Nephron progenitor cell (in vitro differentiated cells): Measurements from ENCODE around the gene RAD51B.

ENCODE experiments used
- DNase-seq: peaks from one replicate; pipeline ENCODE4 v3.0.0; 2021
- H3K27ac Mint-ChIP-seq: 2 replicates; pipeline ENCODE4 v1.8.0; 2021; ENCODE audit warnings: mild to moderate bottlenecking, moderate library complexity, mixed read lengths
- H3K27me3 Mint-ChIP-seq: 2 replicates; pipeline ENCODE4 v1.8.0; 2021; ENCODE audit warnings: mild to moderate bottlenecking, low read depth, mixed read lengths; ENCODE audit not compliant: poor library complexity
- H3K36me3 Mint-ChIP-seq: 2 replicates; pipeline ENCODE4 v1.8.0; 2021; ENCODE audit warnings: low read depth, mixed read lengths
- H3K4me1 Mint-ChIP-seq: 2 replicates; pipeline ENCODE4 v1.8.0; 2021; ENCODE audit warnings: mixed read lengths
- H3K4me3 Mint-ChIP-seq: 2 replicates; pipeline ENCODE4 v1.8.0; 2021; ENCODE audit warnings: mild to moderate bottlenecking, moderate library complexity, mixed read lengths
- H3K9me3 Mint-ChIP-seq: 2 replicates; pipeline ENCODE4 v1.8.0; 2021; ENCODE audit warnings: mild to moderate bottlenecking, moderate library complexity, mixed read lengths
- CTCF ChIP-seq: fragments of 200-600 bp; sonication (generic); IDR thresholded peaks from 2 replicates; pipeline ENCODE4 v1.5.0; 2021; ENCODE audit warnings: antibody characterized with exemption

The RAD51B gene

GRCh38 chr14:68335312-68335711, 515.7 kb downstream of the RAD51B start:
- Mint-ChIP-seq H3K4me3 (no peak overlapping the region), H3K27ac (no peak overlapping the region), H3K9me3 (peaks cover 12% of the 10 kb centered on the region), H3K27me3 (no peaks in the 10 kb centered on the region), H3K36me3 (peaks cover 10% of the 10 kb centered on the region), H3K4me1 (peaks cover 25% of the 10 kb centered on the region)
- no peak for DNase-seq
- no peak for TF ChIP-seq CTCF

GRCh38 chr14:68336165-68336564, 516.6 kb downstream of the RAD51B start:
- H3K4me1 Mint-ChIP-seq = peaks cover 30% of the 10 kb centered on the region
- peaks cover 12% of the 10 kb centered on the region for H3K9me3 Mint-ChIP-seq
- H3K27ac Mint-ChIP-seq = no peak overlapping the region
- H3K4me3 Mint-ChIP-seq = no peak overlapping the region
- no peaks in the 10 kb centered on the region for H3K27me3 Mint-ChIP-seq
- peaks cover 10% of the 10 kb centered on the region for H3K36me3 Mint-ChIP-seq
- TF ChIP-seq CTCF = no peak
- DNase-seq = no peak

- H3K4me3 Mint-ChIP-seq = no peak overlapping the region
- H3K9me3 Mint-ChIP-seq = peaks cover 12% of the 10 kb centered on the region
- no peak for DNase-seq
- peak overlapping the region; percentile 49 for H3K27ac Mint-ChIP-seq
- no peak for TF ChIP-seq CTCF
- no peaks in the 10 kb centered on the region for H3K27me3 Mint-ChIP-seq
- H3K36me3 Mint-ChIP-seq = peaks cover 10% of the 10 kb centered on the region
- peaks cover 31% of the 10 kb centered on the region for H3K4me1 Mint-ChIP-seq
Observed at GRCh38 chr14:68337279-68337678, 517.7 kb downstream of the RAD51B start.

- DNase-seq = no peak
- H3K9me3 Mint-ChIP-seq = peaks cover 24% of the 10 kb centered on the region
Observed at GRCh38 chr14:68340262-68340661, 520.7 kb downstream of the RAD51B start.

GRCh38 chr14:68341411-68342212, 522.0 kb downstream of the RAD51B start:
- no peak for DNase-seq

More at GRCh38 chr14:68340262-68340661, 520.7 kb downstream of the RAD51B start:
- no peaks in the 10 kb centered on the region for H3K27me3 Mint-ChIP-seq
- no peak for TF ChIP-seq CTCF
- no peak overlapping the region for H3K27ac Mint-ChIP-seq
- no peak overlapping the region for H3K4me3 Mint-ChIP-seq
- H3K36me3 Mint-ChIP-seq = peaks cover 20% of the 10 kb centered on the region
- H3K4me1 Mint-ChIP-seq = peaks cover 25% of the 10 kb centered on the region

More at GRCh38 chr14:68341411-68342212, 522.0 kb downstream of the RAD51B start:
- Mint-ChIP-seq H3K9me3 (peaks cover 35% of the 10 kb centered on the region), H3K4me1 (peaks cover 30% of the 10 kb centered on the region), H3K36me3 (peaks cover 30% of the 10 kb centered on the region), H3K27ac (no peak overlapping the region), H3K4me3 (no peak overlapping the region), H3K27me3 (no peaks in the 10 kb centered on the region)
- TF ChIP-seq CTCF = no peak
